ENCODE measurements around the gene DERA.

DERA gene

DNA sequence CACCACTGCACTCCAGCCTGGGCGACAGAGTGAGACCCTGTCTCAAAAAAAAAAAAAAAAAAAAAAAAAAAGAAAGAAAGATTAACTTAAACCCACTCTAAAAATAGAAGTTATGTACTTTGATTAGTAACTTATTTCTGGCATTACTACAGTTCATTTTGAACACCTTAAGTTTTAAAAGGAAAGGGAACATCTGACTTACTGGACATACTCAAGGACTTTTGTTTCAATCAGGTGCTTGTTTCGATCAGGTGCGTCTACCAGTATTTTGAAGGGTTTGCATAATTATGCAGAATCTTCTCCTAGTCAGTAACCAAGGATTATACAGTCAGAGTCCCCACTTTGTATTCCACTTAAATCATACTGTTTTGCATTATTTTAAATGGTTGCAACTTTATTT, 105.6 kb downstream of the DERA start:
- no peaks in the 10 kb centered on the region for H3K27me3 ChIP-seq
- no peak overlapping the region for H3K4me3 ChIP-seq (ENCODE audit: low read depth in 1 of 2, low read length in 1 of 2)
- TF ChIP-seq, protein P1, sequence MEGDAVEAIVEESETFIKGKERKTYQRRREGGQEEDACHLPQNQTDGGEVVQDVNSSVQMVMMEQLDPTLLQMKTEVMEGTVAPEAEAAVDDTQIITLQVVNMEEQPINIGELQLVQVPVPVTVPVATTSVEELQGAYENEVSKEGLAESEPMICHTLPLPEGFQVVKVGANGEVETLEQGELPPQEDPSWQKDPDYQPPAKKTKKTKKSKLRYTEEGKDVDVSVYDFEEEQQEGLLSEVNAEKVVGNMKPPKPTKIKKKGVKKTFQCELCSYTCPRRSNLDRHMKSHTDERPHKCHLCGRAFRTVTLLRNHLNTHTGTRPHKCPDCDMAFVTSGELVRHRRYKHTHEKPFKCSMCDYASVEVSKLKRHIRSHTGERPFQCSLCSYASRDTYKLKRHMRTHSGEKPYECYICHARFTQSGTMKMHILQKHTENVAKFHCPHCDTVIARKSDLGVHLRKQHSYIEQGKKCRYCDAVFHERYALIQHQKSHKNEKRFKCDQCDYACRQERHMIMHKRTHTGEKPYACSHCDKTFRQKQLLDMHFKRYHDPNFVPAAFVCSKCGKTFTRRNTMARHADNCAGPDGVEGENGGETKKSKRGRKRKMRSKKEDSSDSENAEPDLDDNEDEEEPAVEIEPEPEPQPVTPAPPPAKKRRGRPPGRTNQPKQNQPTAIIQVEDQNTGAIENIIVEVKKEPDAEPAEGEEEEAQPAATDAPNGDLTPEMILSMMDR (IDR thresholded peaks at IDR 0.05), result no peak
- no peaks in the 10 kb centered on the region for H3K36me3 ChIP-seq
- peaks cover 3 to 7% of the 10 kb centered on the region in 2 experiments for H3K4me1 ChIP-seq (ENCODE audit: control insufficient read depth in 1 of 2, insufficient read depth in 1 of 2, low read depth in 1 of 2, low read length in 1 of 2)
- H3K9me3 ChIP-seq, result peaks cover 20% of the 10 kb centered on the region
- no peak overlapping the region for H3K27ac ChIP-seq

DNA sequence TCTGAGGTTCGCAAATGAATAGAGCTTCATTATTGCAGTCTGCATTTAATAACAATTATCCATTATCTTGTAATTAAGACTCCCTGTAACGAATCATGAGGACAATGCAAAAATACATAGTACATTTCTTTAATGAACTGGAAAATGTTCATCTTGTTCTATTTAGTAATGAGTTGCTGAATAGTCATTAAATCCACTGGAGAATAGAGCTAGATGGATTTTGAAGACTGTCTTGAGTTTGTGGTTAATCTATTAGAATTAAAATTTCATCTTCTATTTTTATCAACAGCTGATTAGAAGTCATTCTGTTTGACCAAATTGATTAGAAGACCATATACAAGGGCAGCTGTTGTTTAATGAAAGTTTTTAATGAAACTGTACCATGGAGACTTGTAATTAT, 107.2 kb downstream of the DERA start:
- H3K36me3 ChIP-seq, result no peaks in the 10 kb centered on the region
- peaks cover 3 to 7% of the 10 kb centered on the region in 2 experiments for H3K4me1 ChIP-seq (ENCODE audit: control insufficient read depth in 1 of 2, insufficient read depth in 1 of 2, low read depth in 1 of 2, low read length in 1 of 2)
- H3K4me3 ChIP-seq (ENCODE audit: low read depth in 1 of 2, low read length in 1 of 2), result no peak overlapping the region
- H3K9me3 ChIP-seq, result peaks cover 18% of the 10 kb centered on the region
- no peaks in the 10 kb centered on the region for H3K27me3 ChIP-seq
- TF ChIP-seq, protein P1 (IDR thresholded peaks at IDR 0.05), result no peak
- H3K27ac ChIP-seq, result no peak overlapping the region

DNA sequence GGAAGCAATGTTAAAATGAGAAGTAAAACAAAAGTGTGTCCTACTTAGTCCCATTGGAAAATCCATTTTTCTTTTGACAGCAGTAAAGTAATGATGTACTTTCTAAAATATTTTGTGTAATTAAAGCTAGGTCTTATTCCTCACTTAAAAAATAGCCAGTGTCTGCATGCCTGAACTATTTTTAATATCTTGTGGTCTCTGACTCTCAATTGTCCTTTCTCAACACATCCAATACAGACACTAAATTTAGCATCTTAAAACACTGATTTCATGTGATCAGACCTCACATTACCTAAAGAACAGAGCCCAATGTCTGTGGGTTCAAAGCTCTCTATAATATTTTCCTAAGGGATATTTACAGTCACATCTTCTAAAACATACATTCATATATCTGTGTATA, 108.0 kb downstream of the DERA start:
- no peak overlapping the region for H3K4me3 ChIP-seq (ENCODE audit: low read depth in 1 of 2, low read length in 1 of 2)
- H3K36me3 ChIP-seq, result no peaks in the 10 kb centered on the region
- TF ChIP-seq, protein P1 (IDR thresholded peaks at IDR 0.05), result no peak
- H3K9me3 ChIP-seq, result peaks cover 15% of the 10 kb centered on the region
- no peak overlapping the region for H3K27ac ChIP-seq
- H3K4me1 ChIP-seq (ENCODE audit: control insufficient read depth in 1 of 2, insufficient read depth in 1 of 2, low read depth in 1 of 2, low read length in 1 of 2), result peaks cover 3 to 7% of the 10 kb centered on the region in 2 experiments
- no peaks in the 10 kb centered on the region for H3K27me3 ChIP-seq

DNA sequence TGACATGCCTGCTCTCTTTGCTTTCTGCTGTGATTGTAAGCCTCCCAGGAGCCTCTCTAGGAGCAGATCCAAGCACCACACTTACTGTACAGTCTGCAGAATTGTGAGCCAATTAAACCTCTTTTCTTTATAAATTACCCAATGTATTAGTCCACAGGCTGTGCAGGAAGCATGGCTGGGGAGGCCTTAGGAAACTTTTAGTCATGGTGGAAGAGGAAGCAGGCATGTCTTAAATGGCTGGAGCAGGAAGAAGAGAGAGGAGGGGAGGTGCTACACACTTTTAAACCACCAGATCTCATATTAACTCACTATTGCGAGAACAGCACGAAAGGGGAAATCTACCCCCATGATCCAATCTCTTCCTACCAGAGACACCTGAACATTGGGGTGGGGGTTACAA, 108.9 kb downstream of the DERA start:
- Histone ChIP-seq H3K27me3 (no peaks in the 10 kb centered on the region), H3K9me3 (peaks cover 7% of the 10 kb centered on the region), H3K36me3 (no peaks in the 10 kb centered on the region), H3K27ac (no peak overlapping the region), H3K4me3 (ENCODE audit: low read depth in 1 of 2, low read length in 1 of 2) (no peak overlapping the region), H3K4me1 (ENCODE audit: control insufficient read depth in 1 of 2, insufficient read depth in 1 of 2, low read depth in 1 of 2, low read length in 1 of 2) (peaks cover 3 to 7% of the 10 kb centered on the region in 2 experiments)
- TF ChIP-seq, protein P1 (IDR thresholded peaks at IDR 0.05), result no peak

DNA sequence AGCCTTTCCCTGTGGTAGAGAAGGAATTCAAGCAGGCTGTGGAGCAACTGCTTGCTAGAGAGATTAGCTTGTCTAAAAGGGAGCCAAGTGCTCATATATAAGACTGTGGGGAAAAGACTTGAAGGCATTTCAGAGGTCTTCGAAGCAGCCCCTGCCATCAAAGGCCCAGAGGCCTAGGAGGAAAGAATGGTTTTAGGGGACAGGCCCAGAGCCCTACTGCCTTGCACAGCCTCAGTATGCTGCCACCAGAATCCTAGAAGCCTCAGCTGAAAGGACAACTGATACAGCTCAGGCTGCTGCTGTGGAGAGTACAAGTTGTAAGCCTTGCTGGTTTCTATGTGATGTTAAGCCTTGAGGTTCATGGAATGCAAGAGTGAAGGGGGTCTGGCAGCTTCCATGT, 109.9 kb downstream of the DERA start:
- H3K4me3 ChIP-seq (ENCODE audit: low read depth in 1 of 2, low read length in 1 of 2), result no peak overlapping the region
- H3K27ac ChIP-seq, result no peak overlapping the region
- H3K27me3 ChIP-seq, result no peaks in the 10 kb centered on the region
- TF ChIP-seq, protein P1 (IDR thresholded peaks at IDR 0.05), result no peak
- H3K4me1 ChIP-seq (ENCODE audit: control insufficient read depth in 1 of 2, insufficient read depth in 1 of 2, low read depth in 1 of 2, low read length in 1 of 2), result peaks cover 3 to 7% of the 10 kb centered on the region in 2 experiments
- peaks cover 5% of the 10 kb centered on the region for H3K9me3 ChIP-seq
- H3K36me3 ChIP-seq, result no peaks in the 10 kb centered on the region

DNA sequence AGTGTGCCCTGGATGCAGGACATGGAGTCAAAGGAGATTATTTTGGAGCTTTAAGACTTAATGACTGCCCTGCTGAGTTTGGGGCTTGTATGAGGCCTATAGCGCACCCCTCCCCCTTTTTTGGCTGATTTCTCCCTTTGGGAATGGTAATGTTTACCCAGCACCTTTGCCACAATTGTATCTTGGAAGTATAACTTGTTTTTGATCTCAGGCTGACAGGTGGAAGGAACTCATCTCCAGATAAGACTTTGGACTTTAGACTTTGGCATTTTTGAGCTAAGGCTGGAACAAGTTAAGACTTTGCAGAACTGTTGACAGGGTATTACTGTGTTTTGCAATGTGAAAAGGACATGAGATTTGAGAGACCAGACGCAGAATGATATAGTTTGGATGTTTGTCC, 110.5 kb downstream of the DERA start:
- peaks cover 3 to 7% of the 10 kb centered on the region in 2 experiments for H3K4me1 ChIP-seq (ENCODE audit: control insufficient read depth in 1 of 2, insufficient read depth in 1 of 2, low read depth in 1 of 2, low read length in 1 of 2)
- no peak overlapping the region for H3K4me3 ChIP-seq (ENCODE audit: low read depth in 1 of 2, low read length in 1 of 2)
- TF ChIP-seq, protein P1 (IDR thresholded peaks at IDR 0.05), result no peak
- no peaks in the 10 kb centered on the region for H3K36me3 ChIP-seq
- H3K27me3 ChIP-seq, result no peaks in the 10 kb centered on the region
- peaks cover 5% of the 10 kb centered on the region for H3K9me3 ChIP-seq
- H3K27ac ChIP-seq, result no peak overlapping the region

Data from neutrophil (primary cell).